Ishikawa (cell line): ENCODE results near the gene MAP10.

ENCODE experiments used
- CEBPB ChIP-seq: IDR thresholded peaks from 2 replicates; pipeline ENCODE4 v1.6.1; 2012
- CREB1 ChIP-seq: IDR thresholded peaks from 2 replicates; pipeline ENCODE4 v1.6.1; 2012; ENCODE audit warnings: low read depth
- EGR1 ChIP-seq: IDR thresholded peaks from 2 replicates; pipeline ENCODE4 v1.6.1; 2012
- EP300 ChIP-seq: IDR thresholded peaks from 2 replicates; pipeline ENCODE4 v1.6.1; 2012; ENCODE audit warnings: borderline replicate concordance
- FOXM1 ChIP-seq: IDR thresholded peaks from 2 replicates; pipeline ENCODE4 v1.6.1; 2012; ENCODE audit warnings: low read depth, borderline replicate concordance
- NFIC ChIP-seq: IDR thresholded peaks from 2 replicates; pipeline ENCODE4 v1.6.1; 2012
- RAD21 ChIP-seq: IDR thresholded peaks from 2 replicates; pipeline ENCODE4 v1.6.1; 2012; ENCODE audit warnings: low read depth
- REST ChIP-seq: IDR thresholded peaks from 2 replicates; pipeline ENCODE4 v1.6.1; 2012; ENCODE audit warnings: low read depth, mild to moderate bottlenecking
- TCF12 ChIP-seq: IDR thresholded peaks from 2 replicates; pipeline ENCODE4 v1.6.1; 2012; ENCODE audit warnings: low read depth
- TEAD4 ChIP-seq: IDR thresholded peaks from 2 replicates; pipeline ENCODE4 v1.6.1; 2012
- YY1 ChIP-seq: IDR thresholded peaks from 2 replicates; pipeline ENCODE4 v1.6.1; 2012; ENCODE audit warnings: low read depth
- ZBTB7A ChIP-seq: IDR thresholded peaks from 2 replicates; pipeline ENCODE4 v1.6.1; 2012; ENCODE audit warnings: low read depth
- TF ChIP-seq, protein P1 (sequence below): IDR thresholded peaks from 2 replicates; pipeline ENCODE4 v1.6.1; 2012
- TF ChIP-seq, protein P2 (sequence below): IDR thresholded peaks from 2 replicates; pipeline ENCODE4 v1.6.1; 2012

The MAP10 gene, protein sequence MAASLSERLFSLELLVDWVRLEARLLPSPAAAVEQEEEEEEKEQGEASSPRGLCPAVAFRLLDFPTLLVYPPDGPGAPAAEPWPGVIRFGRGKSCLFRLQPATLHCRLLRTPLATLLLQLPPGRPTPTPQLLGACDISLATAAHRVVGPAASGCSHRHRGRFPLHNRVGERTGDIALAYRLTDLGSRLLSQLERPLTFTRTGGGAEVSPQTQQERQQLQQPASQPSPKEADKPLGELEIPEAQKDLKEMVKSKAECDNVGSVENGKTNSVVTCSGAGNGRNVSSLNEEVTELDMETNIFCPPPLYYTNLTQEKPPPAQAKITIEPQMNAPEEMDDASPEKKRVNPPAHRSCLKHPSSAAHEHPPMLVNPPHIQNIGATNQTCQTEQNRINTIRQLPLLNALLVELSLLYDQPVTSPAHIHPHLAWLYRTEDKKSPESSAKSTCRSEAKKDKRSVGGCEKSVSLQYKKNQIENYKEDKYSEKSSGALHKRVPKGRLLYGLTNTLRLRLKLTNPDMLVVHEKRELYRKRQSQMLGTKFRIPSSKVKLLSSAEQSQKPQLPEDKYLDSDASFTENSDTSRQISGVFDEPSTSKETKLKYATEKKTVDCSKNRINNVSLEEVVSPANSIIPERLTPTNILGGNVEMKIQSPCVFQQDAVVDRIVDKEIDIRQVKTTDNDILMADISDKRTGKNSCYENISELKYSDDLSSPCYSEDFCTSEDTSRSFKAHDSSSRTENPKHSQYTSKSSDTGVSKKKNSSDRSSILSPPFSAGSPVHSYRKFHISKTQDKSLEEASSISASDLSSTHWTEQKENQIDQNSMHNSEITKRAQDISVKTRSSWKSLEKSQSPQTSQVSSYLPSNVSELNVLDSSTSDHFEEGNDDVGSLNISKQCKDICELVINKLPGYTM

GRCh38 chr1:232805269-232806185, at the start of gene MAP10:
TSS of gene MAP10 (plus strand) at chr1:232805416. CDS start at chr1:232805450, 34 bp downstream.
- TF ChIP-seq, protein P1, sequence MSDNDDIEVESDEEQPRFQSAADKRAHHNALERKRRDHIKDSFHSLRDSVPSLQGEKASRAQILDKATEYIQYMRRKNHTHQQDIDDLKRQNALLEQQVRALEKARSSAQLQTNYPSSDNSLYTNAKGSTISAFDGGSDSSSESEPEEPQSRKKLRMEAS, result no peak
- TF ChIP-seq REST, result no peak

- TF ChIP-seq REST (no peak), RAD21 (no peak), FOXM1 (no peak), ZBTB7A (no peak), CEBPB (no peak)
- TF ChIP-seq, protein P2, sequence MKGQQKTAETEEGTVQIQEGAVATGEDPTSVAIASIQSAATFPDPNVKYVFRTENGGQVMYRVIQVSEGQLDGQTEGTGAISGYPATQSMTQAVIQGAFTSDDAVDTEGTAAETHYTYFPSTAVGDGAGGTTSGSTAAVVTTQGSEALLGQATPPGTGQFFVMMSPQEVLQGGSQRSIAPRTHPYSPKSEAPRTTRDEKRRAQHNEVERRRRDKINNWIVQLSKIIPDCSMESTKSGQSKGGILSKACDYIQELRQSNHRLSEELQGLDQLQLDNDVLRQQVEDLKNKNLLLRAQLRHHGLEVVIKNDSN, result no peak
- TF ChIP-seq, protein P1, result no peak
Measured at GRCh38 chr1:232764458-232765251, 40.6 kb upstream of the MAP10 start.

DNA sequence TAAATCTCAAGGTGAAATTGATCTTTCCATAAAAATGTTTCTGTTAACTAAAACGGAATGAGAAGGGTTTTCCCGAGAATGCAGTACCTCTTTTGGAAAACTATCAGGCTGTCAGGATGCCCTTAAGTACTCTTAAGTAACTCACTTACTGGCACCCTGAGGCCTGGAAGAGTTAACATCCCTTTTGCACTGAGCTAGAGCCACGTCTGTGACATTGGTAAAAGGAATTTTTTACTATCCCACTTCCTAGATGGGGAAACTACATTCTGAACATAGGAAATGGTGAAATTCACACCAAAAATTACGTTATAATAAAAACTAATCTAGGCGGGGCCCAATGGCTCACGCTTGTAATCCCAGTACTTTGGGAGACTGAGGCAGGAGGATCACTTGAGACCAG, 39.7 kb upstream of the MAP10 start:
- TF ChIP-seq CEBPB (no peak), TCF12 (no peak), TEAD4 (no peak), EGR1 (no peak), REST (no peak), FOXM1 (no peak), ZBTB7A (no peak), YY1 (no peak), CREB1 (no peak), NFIC (no peak), EP300 (no peak), RAD21 (no peak)
- TF ChIP-seq, protein P1, result no peak
